Osteocyte (in vitro differentiated cells): ENCODE results near the gene HMGCL. TPM values are rescaled to one million over a fixed set of nuclear protein-coding genes. Genes with fewer than 3 reads are reported as not detected.
"Not testable (repeated sequence)": the region's sequence is repeated elsewhere in the genome, so short reads cannot be mapped to it uniquely, and the experiment has no call there.

Experiments
- DNase-seq: peaks from one replicate; pipeline ENCODE4 v3.0.0; 2021; ENCODE audit warnings: mixed read lengths; ENCODE audit not compliant: unreplicated experiment; ENCODE audit errors: extremely low spot score
- H3K27ac Mint-ChIP-seq: one replicate; pipeline ENCODE4 v1.8.0; 2021; ENCODE audit warnings: mild to moderate bottlenecking, mixed read lengths; ENCODE audit not compliant: unreplicated experiment
- H3K27me3 Mint-ChIP-seq: one replicate; pipeline ENCODE4 v1.8.0; 2021; ENCODE audit warnings: mixed read lengths; ENCODE audit not compliant: unreplicated experiment
- H3K36me3 Mint-ChIP-seq: one replicate; pipeline ENCODE4 v1.8.0; 2021; ENCODE audit warnings: mixed read lengths; ENCODE audit not compliant: unreplicated experiment
- H3K4me1 Mint-ChIP-seq: one replicate; pipeline ENCODE4 v1.8.0; 2021; ENCODE audit warnings: mixed read lengths; ENCODE audit not compliant: unreplicated experiment
- H3K4me3 Mint-ChIP-seq: one replicate; pipeline ENCODE4 v1.8.0; 2021; ENCODE audit warnings: mild to moderate bottlenecking, moderate library complexity, mixed read lengths; ENCODE audit not compliant: unreplicated experiment
- H3K9me3 Mint-ChIP-seq: one replicate; pipeline ENCODE4 v1.8.0; 2021; ENCODE audit warnings: mixed read lengths; ENCODE audit not compliant: unreplicated experiment
- CTCF ChIP-seq: fragments of 200-600 bp; sonication (generic); IDR thresholded peaks from 2 replicates; pipeline ENCODE4 v1.5.0; 2021; ENCODE audit warnings: antibody characterized with exemption, mild to moderate bottlenecking, moderate library complexity
- total RNA-seq: library from RNA; stranded (reverse); gene quantifications from 2 replicates; pipeline ENCODE4 v1.2.1, GENCODE V29; 2021

The HMGCL gene
- total RNA-seq, 1 donor from 2014 or later, result 37.4 TPM

DNA sequence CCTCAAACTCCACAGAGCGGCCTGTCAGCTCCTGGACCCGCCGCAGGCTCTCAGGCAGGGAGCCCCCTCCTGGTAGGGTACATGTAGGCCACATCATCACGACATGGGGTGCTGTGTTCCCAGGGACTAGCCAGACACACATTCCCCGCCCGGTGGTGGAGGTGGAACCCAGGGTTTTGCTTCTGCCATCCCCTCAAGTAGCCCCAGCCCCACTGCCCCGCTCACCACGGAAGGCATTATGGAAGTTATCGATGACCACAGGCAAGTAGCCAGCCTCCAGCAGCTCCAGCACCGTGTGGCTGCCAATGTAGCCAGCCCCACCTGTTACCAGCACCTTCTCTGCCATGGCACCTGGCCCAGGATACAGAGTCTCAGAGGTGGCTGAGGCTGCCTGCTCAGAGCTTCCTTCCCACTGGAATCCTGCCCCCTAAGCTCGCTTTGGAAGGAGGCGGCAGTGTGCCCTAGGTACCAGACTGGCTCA, 26.5 kb downstream of the HMGCL start:
- Mint-ChIP-seq H3K27me3 (no peaks in the 10 kb centered on the region), H3K4me1 (peaks cover 15% of the 10 kb centered on the region), H3K27ac (peak overlapping the region; percentile 18), H3K9me3 (no peaks in the 10 kb centered on the region), H3K36me3 (peaks cover 5% of the 10 kb centered on the region), H3K4me3 (no peak overlapping the region)
- DNase-seq, result no peak
- no peak for TF ChIP-seq CTCF

DNA sequence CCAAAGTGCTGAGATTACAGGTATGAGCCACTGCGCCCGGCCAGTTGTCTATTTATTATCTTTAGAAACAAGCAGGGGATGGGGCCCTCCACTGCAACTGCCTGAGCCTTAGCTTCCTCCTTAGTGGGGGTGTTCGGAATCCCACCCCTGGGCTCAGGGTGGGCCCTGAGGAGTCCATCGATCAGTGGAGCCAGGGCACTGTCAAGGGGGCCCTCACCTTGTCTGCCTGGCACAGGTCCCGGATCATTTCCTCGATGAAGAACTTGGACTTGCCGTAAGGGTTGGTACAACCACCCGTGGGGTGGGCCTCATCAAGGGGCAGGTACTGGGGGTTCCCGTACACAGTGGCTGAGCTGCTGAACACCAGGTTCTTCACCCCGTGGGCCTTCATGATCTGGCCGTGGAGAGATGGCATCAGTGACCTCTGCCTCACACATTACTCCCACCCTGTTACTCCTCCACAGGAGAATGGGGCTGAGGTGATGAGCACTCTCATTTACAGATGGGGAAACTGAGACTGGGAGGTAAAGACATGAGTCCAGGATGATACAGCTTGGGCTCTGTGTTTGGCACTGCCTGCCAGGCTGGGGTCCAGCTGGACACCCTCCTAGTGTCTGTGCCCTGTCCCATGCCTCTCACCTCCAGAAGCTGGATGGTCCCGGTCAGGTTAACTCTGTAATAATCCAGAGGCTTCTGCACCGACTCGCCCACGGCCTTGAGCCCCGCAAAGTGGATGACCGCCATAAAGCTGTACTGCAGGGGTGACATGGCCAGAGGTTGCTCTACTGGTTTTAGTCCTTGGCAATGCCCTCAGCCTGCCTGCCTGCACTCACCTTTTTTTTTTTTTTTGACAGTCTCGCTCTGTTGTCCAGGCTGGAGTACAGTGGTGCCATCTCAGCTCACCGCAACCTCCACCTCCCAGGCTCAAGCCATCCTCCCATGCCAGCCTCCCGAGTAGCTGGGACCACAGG, 27.5 kb downstream of the HMGCL start:
- no peak for DNase-seq
- no peak for TF ChIP-seq CTCF
- H3K9me3 Mint-ChIP-seq, result no peaks in the 10 kb centered on the region
- H3K4me3 Mint-ChIP-seq, result no peak overlapping the region
- H3K27me3 Mint-ChIP-seq, result no peaks in the 10 kb centered on the region
- H3K27ac Mint-ChIP-seq, result no peak overlapping the region
- H3K36me3 Mint-ChIP-seq, result peaks cover 3% of the 10 kb centered on the region
- H3K4me1 Mint-ChIP-seq, result peaks cover 17% of the 10 kb centered on the region

DNA sequence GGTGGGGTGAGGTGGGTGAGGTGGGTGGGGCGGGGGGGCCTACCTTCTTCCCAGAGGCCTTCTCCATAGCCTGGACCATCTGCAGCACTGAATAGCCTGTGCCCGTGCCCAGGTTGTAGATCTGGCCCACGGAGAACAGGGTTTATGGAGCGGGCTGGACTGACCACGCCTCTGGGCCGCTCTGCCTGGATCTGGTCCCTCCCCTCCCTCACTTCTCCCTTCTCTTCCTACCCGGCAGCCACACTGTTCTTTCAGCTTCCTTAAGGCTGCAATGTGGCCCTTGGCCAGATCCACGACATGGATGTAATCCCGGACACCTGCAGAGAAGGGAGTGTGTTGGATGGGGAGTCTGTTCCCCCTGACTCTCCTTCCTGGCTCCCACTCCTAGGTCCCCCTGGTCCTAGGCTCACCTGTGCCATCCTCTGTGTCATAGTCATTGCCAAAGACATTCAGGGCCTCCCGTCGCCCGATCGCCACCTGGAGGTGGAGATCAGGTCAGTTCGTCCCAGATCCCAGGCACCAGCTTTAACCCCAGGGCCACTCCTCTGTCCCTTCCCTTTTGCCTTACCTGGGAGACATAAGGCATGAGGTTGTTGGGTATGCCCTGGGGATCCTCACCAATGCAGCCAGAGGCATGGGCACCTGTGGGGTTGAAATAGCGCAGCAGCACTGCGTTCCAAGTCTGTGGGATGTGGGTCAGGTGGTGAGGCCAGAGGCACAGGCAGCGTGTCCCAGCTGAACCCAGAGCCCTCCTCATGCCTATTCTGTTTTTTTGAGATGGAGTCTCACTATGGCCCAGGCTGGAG, 28.6 kb downstream of the HMGCL start:
- no peaks in the 10 kb centered on the region for H3K9me3 Mint-ChIP-seq
- no peak overlapping the region for H3K4me3 Mint-ChIP-seq
- H3K27ac Mint-ChIP-seq, result no peak overlapping the region
- TF ChIP-seq CTCF, result no peak
- H3K36me3 Mint-ChIP-seq, result peaks cover 3% of the 10 kb centered on the region
- H3K4me1 Mint-ChIP-seq, result peaks cover 22% of the 10 kb centered on the region
- H3K27me3 Mint-ChIP-seq, result no peaks in the 10 kb centered on the region
- DNase-seq, result no peak

DNA sequence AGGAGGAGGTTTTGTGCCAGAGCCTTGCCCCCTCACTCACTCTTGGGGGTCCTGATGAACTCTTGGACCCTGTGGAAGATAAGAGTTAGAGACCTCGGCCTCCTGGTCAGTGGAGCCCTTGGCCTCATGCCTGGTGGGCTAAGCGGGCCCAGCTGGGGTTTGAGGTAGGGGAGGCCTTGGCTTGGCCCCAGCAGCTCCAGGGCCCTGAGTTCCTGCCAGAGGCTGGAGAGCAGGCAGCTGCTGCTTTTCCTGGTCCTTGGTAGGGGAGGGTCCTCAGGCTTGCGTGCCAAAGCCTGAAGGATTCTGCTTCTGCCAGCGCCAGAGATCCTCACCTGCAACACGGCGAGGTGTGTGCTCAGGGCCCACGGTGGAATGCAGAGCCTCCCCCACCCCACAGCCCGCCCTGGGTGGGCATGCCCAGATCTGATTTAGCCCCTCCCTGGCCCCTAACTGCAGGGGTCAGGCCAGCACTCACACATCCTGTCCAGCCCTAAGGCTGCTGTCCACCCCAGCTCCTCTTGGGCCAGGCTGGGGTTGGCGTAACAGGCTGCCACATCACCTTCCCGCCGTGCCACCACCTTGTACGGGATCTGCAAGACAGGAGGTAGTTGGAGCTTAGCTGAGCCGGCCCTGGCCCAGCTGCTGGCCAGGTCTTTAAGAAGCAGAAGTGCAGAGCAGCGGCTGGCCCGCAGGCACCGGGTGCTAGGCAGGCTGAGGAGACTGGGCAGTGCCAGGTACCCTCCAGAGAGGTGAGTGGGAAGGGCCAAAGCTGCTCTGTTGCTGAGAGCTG, 29.4 kb downstream of the HMGCL start:
- Mint-ChIP-seq H3K27me3 (no peaks in the 10 kb centered on the region), H3K36me3 (peaks cover 3% of the 10 kb centered on the region), H3K9me3 (no peaks in the 10 kb centered on the region), H3K4me3 (no peak overlapping the region), H3K4me1 (peaks cover 24% of the 10 kb centered on the region), H3K27ac (no peak overlapping the region)
- DNase-seq, result no peak
- no peak for TF ChIP-seq CTCF

- H3K9me3 Mint-ChIP-seq, DNase-seq, H3K27me3 Mint-ChIP-seq, H3K4me3 Mint-ChIP-seq, H3K27ac Mint-ChIP-seq, H3K36me3 Mint-ChIP-seq: not testable (repeated sequence)
- H3K4me1 Mint-ChIP-seq, result peaks cover 33% of the 10 kb centered on the region
Measured at GRCh38 chr1:23794732-23795182, 30.5 kb downstream of the HMGCL start.
